OCI-LY7 (cell line): ENCODE measurements around the gene SPATA33. TPM values are rescaled to one million over a fixed set of nuclear protein-coding genes. Genes with fewer than 3 reads are reported as not detected.

Experiments used
- BruUV-seq: library from RNA; stranded (reverse); fragments of 400-500 nt; replicated peaks from 2 replicates; lab custom pipeline; 2021; lab: Mats Ljungman, UMichigan
- CTCF ChIA-PET: fragments of 300-600 bp; sonication (Branson Sonifier 250); formaldehyde crosslinking; loops from one replicate; lab custom pipeline; 2022; ENCODE audit warnings: antibody characterized with exemption; ENCODE audit not compliant: unreplicated experiment; lab: Charles Lee
- POLR2A ChIA-PET: fragments of 300-600 bp; sonication (Branson Sonifier 250); formaldehyde crosslinking; loops from one replicate; lab custom pipeline; 2022; ENCODE audit warnings: antibody characterized with exemption; lab: Charles Lee
- DNase-seq: peaks from one replicate; pipeline ENCODE4 v3.0.0-alpha.2; 2015; ENCODE audit warnings: low spot score
- H2AFZ ChIP-seq: fragments of 200-600 bp; sonication (generic), shearing (Covaris generic); 2 replicates; pipeline ENCODE4 v1.6.1; 2014; ENCODE audit warnings: mild to moderate bottlenecking, antibody characterized with exemption, low read length, moderate library complexity
- H3K27ac ChIP-seq: fragments of 200-600 bp; sonication (generic); 2 replicates; pipeline ENCODE4 v1.5.1; 2014; ENCODE audit warnings: mixed run types, low read depth, mild to moderate bottlenecking, moderate library complexity, low read length, inconsistent platforms; ENCODE audit not compliant: poor library complexity, severe bottlenecking
- H3K36me3 ChIP-seq: fragments of 200-600 bp; sonication (generic); 2 replicates; pipeline ENCODE4 v1.6.1; 2014; ENCODE audit warnings: mild to moderate bottlenecking, antibody characterized with exemption, low read length, moderate library complexity, mixed read lengths; ENCODE audit not compliant: insufficient read depth
- H3K4me1 ChIP-seq: fragments of 200-600 bp; sonication (generic); 2 replicates; pipeline ENCODE4 v1.5.1; 2014; ENCODE audit warnings: mild to moderate bottlenecking, low read length; ENCODE audit not compliant: insufficient read depth, poor library complexity, severe bottlenecking
- H3K4me2 ChIP-seq: fragments of 200-600 bp; sonication (generic); 2 replicates; pipeline ENCODE4 v1.6.1; 2014; ENCODE audit warnings: mild to moderate bottlenecking, low read length
- H3K4me3 ChIP-seq: fragments of 200-600 bp; sonication (generic); 2 replicates; pipeline ENCODE4 v1.5.1; 2014; ENCODE audit warnings: mild to moderate bottlenecking, low read depth, low read length; ENCODE audit not compliant: poor library complexity, severe bottlenecking
- H3K79me2 ChIP-seq: fragments of 200-600 bp; sonication (generic); 2 replicates; pipeline ENCODE4 v1.6.1; 2016; ENCODE audit warnings: low read depth, mild to moderate bottlenecking, low read length, moderate library complexity, mixed read lengths; ENCODE audit not compliant: insufficient read depth
- H3K9me2 ChIP-seq: fragments of 200-600 bp; sonication (generic); 2 replicates; pipeline ENCODE4 v1.6.1; 2016; ENCODE audit warnings: mild to moderate bottlenecking, low read length, mixed read lengths; ENCODE audit not compliant: insufficient read depth
- H3K9me3 ChIP-seq: fragments of 200-600 bp; sonication (generic); 2 replicates; pipeline ENCODE4 v1.6.1; 2014; ENCODE audit warnings: mild to moderate bottlenecking, mixed run types, low read length, mixed read lengths
- H4K20me1 ChIP-seq: fragments of 200-600 bp; sonication (generic); 2 replicates; pipeline ENCODE4 v1.6.1; 2014; ENCODE audit warnings: mild to moderate bottlenecking, antibody characterized with exemption, low read length, moderate library complexity, mixed read lengths; ENCODE audit not compliant: insufficient read depth
- CTCF ChIP-seq: fragments of 200-600 bp; sonication (generic); conservative IDR thresholded peaks from 2 replicates; pipeline ENCODE4 v1.5.1; 2014; ENCODE audit warnings: mild to moderate bottlenecking, antibody characterized with exemption, low read length, moderate library complexity, mixed read lengths
- EZH2phosphoT487 ChIP-seq: fragments of 200-600 bp; sonication (generic); IDR thresholded peaks from 2 replicates; pipeline ENCODE4 v1.6.1; 2018; ENCODE audit warnings: low read depth, borderline replicate concordance, mild to moderate bottlenecking, mixed run types, antibody characterized with exemption, low read length, moderate library complexity, mixed read lengths
- intact Hi-C: fragments of 100-400 bp; cut with micrococcal nuclease; formaldehyde crosslinking; loops from one replicate; pipeline ENCODE4 v1.10.0; 2022; ENCODE audit not compliant: unreplicated experiment
- total RNA-seq, 2 experiments: library from RNA; depleted of rRNA in 1 of 2; stranded (reverse); fragments of >200 nt in 1 of 2; shearing (Covaris generic) in 1 of 2; gene quantifications; 2 replicates each; pipeline ENCODE4 v1.2.3, GENCODE V29; 2014 to 2022

The SPATA33 gene
- total RNA-seq, 2 experiments from 2014 or later, result 9.4 to 17.3 TPM

- H2AFZ ChIP-seq, result no peak overlapping the region
- no peak overlapping the region for H3K4me3 ChIP-seq
- H4K20me1 ChIP-seq, result no peaks in the 10 kb centered on the region
- no TSS peak for BruUV-seq
- H3K36me3 ChIP-seq, result peaks cover 72% of the 10 kb centered on the region
- peaks cover 25% of the 10 kb centered on the region; the same call in 1 of the 2 replicates for H3K79me2 ChIP-seq
- peaks cover 4% of the 10 kb centered on the region; the same call in 1 of the 2 replicates for H3K9me3 ChIP-seq
- no peak for DNase-seq
- H3K4me2 ChIP-seq, result no peak overlapping the region
- no peak for TF ChIP-seq EZH2phosphoT487
- TF ChIP-seq CTCF, result no peak
- ChIA-PET CTCF (no interaction called here), POLR2A (no interaction called here)
- H3K27ac ChIP-seq, result no peak overlapping the region
- peaks cover 13% of the 10 kb centered on the region for H3K4me1 ChIP-seq
- H3K9me2 ChIP-seq, result no peaks in the 10 kb centered on the region
- intact Hi-C loops, result no loop called here
Observed at GRCh38 chr16:89690392-89690901, 32.8 kb downstream of the SPATA33 start.

- H3K79me2 ChIP-seq, result peaks cover 25% of the 10 kb centered on the region; the same call in 1 of the 2 replicates
- H3K36me3 ChIP-seq, result peaks cover 78% of the 10 kb centered on the region
- no peak overlapping the region for H2AFZ ChIP-seq
- BruUV-seq, result no TSS peak
- peaks cover 18% of the 10 kb centered on the region for H3K4me1 ChIP-seq
- no peaks in the 10 kb centered on the region for H4K20me1 ChIP-seq
- H3K4me3 ChIP-seq, result no peak overlapping the region
- H3K4me2 ChIP-seq, result no peak overlapping the region
- DNase-seq, result no peak
- POLR2A ChIA-PET, result no interaction called here
- intact Hi-C loops, result no loop called here
- CTCF ChIA-PET, result no interaction called here
- no peaks in the 10 kb centered on the region for H3K9me2 ChIP-seq
- TF ChIP-seq CTCF, result no peak
- no peak for TF ChIP-seq EZH2phosphoT487
- H3K9me3 ChIP-seq, result no peaks in the 10 kb centered on the region
- H3K27ac ChIP-seq, result no peak overlapping the region
Observed at GRCh38 chr16:89691231-89691985, 33.8 kb downstream of the SPATA33 start.
